GM19240 (cell line): Measurements from ENCODE around the gene SLC25A33.
"Not testable (repeated sequence)": the region's sequence is repeated elsewhere in the genome, so short reads cannot be mapped to it uniquely, and the experiment has no call there.

Experiments used
- DNase-seq: peaks from one replicate; pipeline ENCODE4 v3.0.0; 2011; ENCODE audit warnings: low spot score; ENCODE audit not compliant: insufficient read length

The SLC25A33 gene, protein sequence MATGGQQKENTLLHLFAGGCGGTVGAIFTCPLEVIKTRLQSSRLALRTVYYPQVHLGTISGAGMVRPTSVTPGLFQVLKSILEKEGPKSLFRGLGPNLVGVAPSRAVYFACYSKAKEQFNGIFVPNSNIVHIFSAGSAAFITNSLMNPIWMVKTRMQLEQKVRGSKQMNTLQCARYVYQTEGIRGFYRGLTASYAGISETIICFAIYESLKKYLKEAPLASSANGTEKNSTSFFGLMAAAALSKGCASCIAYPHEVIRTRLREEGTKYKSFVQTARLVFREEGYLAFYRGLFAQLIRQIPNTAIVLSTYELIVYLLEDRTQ

DNA sequence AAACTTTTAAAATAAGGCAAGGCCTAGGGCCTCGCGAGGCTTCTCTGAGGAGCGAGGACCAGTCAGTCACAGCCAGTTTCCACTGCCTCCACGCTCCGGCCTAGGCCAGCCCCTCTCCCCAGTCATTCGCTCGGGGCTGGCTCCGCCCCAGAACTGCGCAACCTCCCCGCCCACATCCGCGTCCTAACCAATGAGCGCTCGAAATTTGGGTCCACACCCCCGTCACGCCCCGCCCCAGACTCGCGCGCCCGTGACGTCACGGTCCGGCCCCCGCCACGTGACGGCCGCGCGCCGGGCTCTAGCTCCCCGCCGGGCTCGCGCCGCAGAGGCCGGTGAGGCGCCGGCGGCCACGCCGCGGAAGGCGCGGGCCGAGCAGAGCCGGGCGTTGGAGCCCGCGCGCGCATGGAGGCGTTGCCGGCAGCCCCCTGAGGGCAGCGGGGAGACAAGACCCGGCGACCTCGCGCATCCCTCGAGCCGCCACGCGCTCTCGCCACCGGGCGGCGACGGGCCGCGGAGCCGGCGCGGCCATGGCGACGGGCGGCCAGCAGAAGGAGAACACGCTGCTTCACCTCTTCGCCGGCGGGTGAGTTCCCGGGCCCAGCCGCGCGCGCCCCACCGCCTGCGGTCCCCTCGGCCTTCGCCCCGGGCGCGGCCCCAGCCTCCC lies at the start of gene SLC25A33:
TSS of gene SLC25A33 (plus strand) at position 301 of the 664 bp plus-strand sequence. CDS start at position 528, 227 bp downstream.
- peak; percentile 95 for DNase-seq

DNA sequence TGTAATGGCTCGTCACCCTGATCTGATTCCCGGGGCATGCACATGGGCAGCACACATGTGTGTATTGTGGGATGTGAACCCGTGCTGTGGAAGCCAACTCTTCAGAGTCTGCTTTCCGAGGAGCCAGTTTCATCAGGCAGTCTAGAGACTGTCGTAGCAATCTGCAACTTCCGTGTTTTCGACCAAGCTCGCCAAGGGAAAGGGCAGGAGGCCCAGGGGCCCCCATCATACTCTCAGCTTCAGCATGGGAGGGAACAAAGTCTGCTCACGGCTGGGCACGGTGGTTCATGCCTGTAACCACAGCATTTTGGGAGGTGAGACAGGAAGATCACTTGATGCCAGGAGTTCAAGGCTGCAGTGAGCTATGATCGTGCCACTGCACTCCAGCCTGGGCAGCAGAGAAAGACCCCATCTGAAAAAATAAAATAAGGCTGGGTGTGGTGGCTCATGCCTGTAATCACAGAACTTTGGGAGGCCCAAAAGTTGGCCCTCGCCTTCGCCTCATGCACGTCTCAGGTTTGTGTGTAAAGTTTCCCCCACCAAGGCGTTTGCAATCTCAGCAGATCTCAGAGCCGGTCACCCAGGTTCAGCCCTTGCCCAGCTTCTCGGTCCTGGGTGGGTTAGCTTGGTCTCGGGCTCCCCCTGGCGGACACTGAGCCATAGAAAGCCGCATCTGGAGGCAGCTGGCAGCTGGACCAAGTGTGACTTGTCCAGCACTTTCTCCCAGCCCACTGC lies 48.5 kb upstream of the SLC25A33 start:
- DNase-seq: peak; percentile 79

DNA sequence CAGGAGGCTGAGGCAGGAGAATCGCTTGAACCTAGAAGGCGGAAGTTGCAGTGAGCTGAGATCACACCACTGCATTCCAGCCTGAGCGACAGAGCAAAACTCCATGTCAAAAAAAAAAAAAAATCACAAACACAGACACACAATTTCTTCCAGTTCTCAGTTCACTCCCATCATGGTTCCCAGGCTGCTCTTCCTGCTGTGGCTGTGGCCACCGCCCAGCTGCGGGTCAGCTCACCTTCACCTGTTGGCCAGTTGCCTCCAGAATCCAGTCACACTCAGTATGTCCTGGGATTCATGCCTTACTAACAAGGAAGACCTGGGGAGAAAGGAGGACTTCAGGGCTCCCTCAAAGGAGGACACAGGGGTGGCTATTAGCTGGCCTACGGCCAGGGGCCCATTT lies 45.9 kb upstream of the SLC25A33 start:
- no peak for DNase-seq

DNA sequence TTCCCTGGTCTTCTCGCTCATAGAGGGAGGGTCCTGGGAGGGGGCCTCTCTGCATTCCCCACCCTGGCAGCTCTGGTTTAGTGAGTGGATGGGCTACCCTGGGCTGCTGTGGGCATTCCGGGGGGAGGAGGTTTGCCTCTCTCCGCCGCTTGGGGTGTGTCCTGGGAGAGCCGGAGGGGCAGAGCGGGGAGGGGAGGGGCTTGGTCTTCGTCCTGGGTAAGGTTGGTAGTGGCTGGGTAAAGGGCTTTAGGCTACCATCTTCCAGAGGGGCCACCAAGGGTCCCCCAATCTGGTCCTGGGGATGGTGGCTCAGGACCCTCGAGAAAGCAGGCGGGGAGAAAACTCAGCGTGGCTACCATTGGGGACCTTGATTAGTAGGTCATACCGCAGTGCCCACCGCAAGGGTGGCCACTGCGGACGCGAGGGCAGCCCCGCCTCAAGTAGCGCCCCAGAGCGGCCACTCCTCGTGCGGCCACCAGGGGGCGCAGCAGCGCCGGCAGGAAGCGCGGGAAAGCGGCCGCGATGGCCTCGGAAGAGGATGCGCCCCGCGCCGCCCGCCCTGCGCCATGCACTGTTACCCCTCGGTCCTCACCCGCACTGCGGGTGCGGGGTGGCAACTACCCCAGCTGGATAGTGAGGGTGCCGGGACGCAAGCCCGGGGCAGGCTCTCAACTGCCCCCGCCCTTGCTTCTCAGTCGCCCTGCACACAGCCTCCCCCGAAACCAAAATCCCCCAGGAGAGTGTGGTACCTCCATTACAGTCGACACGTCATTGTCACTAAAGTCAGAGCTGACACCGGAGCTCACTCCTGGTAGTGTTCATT lies 44.1 kb upstream of the SLC25A33 start:
- DNase-seq: peak; percentile 45

DNA sequence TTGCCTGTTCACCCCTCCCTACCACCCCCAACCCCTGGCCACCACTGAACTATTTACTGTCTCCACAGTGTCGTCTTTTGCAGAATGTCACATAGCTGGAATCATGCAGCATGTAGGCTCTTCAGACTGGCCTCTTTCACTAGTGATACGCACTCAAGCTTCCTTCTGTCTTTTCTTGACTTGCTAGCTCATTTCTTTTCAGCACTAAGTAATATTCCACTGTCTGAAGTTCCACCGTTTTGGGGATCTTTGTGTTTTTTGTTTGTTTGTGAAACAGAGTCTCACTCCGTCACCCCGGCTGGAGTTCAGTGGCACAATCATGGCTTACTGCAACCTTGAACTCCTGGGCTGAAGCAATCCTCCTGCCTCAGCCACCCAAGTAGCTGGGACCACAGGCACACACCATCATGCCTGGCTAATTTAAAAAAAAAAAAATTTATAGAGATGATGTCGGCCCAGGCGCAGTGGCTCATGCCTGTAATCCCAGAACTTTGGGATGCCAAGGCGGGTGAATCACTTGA lies 43.4 kb upstream of the SLC25A33 start:
- no peak for DNase-seq

DNA sequence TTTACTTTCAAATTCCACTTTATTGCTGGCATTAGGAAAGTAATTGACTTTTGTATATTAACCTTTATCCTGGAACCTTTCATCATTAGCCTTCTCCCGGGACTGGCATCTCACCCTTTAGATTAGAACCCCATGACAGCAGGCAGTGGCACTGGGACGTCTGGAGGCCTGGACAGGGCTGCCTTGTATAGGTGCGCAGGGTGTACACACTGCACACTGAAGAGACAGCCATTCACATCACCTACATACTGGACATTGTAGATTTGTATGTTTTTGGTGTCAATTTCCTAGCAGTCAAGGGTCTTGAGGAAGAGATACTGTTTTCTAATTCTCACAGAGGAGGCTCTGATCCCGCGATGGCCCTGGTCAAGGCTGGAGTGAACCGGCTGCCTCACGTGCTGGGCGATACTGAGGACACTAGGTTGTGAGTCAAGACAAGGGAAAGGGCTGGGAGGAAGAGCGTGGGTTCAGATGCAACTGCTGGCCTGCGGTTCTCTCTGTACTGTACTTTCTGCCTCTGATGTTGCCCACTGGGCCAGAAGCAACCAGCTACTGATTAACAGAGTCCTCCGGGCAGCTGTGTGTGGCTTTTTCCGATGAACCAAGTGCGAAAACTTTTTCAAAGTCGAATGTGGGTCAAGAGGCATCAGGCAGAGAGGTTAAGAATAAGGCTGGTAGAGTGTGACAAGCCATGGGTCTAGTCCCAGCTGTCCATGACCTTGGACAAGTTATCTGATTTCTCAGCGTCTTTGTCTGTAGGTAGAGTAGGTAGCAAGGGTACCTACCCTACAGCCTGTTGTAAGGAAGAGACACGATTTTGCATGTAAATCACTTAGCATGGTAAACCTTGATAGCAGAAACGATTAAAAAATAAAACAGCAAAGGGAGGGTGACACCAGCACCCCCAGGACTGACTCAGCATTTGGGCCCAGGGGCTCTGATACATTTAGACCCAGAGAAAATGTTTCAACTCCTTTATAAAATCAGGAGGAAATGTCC lies 38.2 kb upstream of the SLC25A33 start:
- no peak for DNase-seq

DNA sequence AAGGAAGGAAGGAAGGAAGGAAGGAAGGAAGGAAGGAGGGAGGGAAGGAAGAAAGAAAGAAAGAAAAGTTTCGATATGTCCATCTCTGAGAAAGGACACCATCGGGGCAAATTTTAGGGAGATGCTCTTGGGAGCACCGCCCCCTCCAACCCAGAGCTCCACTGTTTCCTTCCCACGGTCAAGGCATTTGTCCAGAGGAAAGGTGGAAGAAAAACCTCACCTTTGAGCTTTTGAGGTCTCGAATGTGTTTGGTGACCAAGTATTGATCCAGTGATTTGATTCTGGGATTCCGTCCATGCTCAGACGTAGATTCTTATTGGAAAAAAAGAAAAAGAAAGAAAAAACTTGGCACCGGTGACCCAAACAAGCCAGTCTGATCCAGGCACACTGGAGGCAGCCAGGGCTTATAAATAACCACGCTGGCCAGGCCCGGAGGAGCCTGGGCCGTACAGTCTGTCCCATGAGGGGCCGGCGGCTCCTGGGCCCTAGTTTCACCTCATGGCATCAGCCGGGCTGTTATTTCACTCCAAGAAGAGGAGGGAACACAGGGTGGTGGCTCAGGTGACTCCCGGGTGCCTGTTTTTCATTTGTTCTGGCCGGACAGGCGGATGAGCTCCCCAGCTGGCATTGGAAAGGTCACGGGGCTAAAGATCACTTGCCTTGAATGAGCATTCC lies 36.1 kb upstream of the SLC25A33 start:
- DNase-seq: no peak

DNA sequence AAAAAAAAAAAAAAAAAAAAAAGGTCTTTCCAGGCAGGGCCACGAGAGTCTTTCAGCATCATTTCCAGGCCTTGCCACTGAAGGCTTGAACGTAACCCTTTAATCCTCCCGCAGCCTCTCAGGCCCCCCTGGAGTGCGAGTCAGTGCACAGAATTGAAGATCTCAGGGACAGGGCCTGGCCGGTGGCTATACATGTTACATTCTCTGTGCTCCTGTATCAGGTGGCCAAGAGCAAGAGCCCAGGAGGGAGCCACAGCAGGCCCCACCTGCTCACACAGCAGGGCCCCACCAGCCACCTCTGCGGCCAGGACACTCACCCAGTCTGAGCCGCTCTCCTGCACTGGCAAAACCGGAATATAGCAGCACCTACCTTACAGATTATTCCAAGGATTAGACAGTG lies 34.1 kb upstream of the SLC25A33 start:
- DNase-seq: no peak

DNA sequence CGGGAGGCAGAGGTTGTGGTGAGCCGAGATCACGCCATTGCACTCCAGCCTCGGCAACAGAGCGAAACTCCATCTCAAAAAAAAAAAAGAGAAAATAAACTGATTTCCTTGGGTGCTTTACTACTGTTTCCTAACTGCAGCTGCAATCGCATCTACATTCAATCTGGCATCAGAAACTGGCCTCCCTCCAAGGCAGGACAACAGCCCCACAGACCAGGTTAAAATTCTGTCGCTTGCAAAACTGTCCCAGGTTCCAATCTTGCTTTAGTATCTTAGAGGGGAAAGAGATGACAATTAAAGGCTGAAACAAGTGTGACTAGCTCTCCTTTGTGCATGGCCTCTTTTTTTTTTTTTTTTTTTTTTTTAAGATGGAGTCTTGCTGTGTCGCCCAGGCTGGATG lies 32.4 kb upstream of the SLC25A33 start:
- DNase-seq: no peak

DNA sequence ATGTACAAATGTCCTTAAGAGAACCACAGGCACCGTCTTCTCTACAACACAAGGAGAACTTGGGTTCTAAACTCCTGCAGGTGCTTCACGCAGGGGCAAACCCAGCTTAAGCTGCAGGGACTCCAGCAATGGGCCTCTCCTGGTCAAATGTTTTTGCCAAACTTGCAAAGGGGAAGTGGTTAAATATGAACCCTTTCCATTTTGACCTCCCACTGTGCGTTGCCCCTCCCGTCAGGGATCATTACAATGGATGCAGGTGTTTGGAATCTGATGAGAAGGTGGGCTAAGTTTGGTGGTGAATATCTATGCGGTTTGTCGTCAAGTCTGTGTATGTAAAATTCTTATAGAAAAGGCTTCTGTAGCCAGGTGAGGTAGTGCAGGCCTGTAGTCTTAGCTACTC lies 29.1 kb upstream of the SLC25A33 start:
- DNase-seq: no peak

DNA sequence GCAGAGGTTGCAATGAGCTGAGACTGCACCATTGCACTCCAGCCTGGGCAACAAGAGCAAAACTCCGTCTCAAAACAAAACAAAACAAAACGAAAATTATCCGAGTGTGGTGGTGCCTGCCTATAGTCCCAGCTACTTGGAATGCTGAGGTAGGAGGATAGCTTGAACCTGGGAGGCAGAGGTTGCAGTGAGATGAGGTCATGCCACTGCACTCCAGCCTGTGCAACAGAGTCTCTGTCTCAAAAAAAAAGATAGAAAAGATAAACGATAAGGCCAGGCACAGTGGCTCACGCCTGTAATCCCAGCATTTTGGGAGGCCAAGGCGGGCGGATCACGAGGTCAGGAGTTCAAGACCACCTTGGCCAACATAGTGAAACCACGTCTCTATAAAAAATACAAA lies 23.7 kb upstream of the SLC25A33 start:
- DNase-seq: not testable (repeated sequence)

DNA sequence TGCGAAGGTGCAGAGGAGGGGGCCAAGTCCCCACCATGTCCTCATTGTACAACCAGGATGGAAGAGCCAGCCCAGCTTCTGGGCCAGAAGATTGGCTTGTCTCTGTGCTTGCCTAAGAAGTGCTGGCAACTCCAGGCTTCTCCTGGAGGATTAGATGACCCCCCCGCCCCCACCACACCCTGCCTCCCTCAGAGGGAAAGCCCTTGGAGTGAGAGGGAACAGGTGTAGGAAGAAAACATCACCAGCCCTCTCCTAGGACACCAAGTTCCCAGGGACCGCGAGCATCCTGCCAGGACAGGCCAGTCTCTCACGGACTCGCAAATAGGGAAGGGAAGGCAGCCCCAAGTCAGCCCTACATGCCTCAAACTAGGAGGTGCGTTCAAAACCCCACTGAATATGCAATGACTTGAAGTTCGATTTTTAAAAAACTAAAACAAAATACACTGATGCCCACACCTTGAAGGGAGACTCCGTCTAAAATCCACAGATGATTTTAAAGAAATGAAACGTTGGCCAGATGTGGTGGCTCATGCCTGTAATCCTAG lies 20.7 kb upstream of the SLC25A33 start:
- DNase-seq: no peak

DNA sequence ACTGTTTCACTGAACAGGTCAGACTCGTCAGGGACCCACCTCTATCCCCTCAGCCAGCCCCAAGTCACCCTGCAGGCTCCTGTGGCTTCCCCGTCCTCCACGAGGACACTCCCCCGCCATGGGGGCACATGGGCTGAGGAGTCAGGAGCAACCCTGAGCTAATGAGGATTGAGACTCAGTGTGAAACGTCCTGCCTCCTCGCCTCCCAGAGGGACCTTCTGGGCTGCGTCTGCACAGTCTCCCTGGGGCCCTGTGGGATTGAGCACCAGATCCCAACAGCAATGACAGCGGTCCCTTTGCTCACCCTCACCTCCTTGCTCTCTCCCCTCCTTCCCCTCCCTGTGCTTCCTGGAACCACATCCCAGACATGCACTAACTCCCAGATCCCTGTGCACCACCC lies 18.9 kb upstream of the SLC25A33 start:
- no peak for DNase-seq

DNA sequence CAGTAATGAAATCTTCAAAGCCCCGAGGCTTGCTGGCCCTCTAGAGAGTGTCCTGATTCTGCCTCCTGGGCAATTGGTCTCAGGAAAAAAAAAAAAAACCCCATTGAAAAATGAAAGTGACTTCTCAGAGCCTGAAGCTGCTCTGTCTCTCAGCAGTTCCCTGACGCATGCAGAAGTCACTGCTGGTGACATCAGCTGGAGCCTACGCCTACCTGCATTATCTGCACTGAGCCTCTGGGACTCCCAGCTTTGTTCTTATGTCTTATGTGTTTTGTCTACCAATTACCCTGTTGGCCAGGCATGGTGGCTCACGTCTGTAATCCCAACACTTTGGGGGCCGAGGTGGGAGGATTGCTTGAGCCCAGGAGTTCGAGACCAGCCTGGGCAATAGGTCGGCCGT lies 10.1 kb upstream of the SLC25A33 start:
- DNase-seq: no peak

DNA sequence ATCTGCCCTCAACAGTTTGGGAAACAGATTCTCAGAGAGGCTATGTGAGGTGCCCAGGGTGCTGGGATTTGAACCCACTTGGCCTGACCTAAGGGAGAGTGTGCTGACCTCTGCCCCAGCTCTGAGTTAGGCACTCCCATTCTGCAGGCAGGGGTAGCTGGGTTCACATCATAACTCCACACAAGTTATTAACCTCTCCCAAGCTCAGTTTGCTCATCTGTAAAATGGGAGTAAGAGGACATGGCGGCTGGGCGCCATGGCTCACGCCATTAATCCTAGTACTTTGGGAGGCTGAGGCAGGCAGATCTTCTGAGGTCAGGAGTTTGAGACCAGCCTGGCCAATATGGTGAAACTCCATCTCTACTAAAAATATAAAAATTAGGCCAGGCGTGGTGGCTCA lies 8.9 kb upstream of the SLC25A33 start:
- DNase-seq: no peak

DNA sequence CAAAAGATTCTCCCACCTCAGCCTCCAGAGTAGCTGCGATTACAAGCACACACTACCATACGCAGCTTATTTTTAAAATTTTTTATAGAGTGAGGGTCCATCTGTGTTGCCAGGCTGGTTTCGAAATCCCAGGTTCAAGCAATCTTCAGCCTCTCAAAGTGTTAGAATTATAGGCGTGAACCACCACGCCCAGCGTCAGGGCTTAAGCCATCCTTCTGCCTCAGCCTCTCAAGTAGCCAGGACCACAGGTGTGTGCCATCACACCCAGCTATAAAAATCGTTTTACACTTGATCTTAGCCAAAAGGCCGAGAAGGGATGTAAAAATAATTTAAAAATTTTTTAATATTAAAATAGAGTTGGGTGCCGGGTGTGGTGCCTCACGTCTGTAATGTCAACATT lies 4.3 kb upstream of the SLC25A33 start:
- DNase-seq: no peak

DNA sequence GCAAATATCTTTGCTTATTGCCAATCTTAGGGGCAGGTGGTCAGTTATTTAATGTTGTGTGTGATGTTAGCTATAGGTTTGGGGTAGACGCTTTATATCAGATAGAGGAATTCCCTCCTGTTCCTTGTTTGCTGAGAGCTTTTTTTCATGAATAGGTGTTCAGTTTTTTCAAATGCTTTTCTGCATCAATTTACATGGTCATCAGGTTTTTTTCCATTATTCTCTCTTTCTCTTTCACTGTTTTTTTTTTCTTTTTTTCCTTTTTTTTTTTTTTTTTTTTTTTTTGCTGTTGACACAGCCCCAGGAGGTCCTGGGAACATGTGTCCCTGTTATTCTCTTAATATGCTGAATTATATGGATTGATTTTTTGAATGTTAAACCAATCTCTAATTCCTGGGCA lies 3.0 kb upstream of the SLC25A33 start:
- DNase-seq: no peak

DNA sequence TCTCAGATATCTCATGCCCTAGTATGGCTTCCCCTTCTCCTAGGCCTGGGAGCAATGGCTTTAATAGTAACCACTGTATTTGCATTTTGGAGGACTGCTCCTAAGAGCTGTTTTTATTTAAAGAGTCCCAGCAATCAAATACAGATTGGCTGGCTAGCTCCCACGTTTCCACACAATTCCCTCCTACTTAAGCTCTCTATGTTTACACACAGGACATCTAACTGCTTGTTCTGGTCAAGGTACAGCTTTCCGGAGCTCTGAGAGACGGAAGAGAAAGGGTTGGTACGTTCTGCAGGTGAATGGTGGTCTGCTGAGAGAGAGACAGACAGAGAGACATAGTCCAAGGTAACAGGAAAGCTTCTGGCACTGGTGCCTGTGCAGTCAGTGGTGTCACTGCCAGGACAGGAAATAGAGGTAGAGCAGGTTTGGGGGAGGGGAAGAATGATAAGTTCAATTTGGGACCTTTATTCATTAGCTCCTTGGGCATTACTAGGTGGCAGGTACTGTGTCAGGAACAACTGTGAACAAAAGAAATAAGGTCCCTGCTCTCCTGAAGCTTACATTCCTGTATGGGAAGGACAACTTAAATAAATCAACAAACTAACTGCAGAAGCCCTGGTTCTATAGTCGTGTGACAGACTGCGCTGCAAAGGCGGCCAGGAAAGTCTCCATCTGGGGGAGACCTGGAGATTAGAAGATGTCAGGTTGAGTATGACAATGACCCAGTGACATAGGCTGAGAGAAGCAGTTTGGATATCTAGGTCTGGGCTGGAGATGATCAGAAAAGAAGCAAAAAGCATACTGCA lies 1.2 kb upstream of the SLC25A33 start:
- DNase-seq: no peak
